Ovary (tissue), 3 donors: ENCODE measurements around the gene FADS1.

Experiments
- EP300 ChIP-seq: sonication (generic); formaldehyde crosslinking; IDR thresholded peaks from one replicate; pipeline ENCODE4 v1.6.1; 2017; ENCODE audit warnings: antibody characterized with exemption
- TF ChIP-seq, protein P1 (sequence below), 3 donors: fragments of 450-650 bp in 2 of 3; fragments of 200-600 bp in 1 of 3; IDR thresholded peaks; one replicate each; pipeline versions ENCODE4 v1.5.1 to v1.8.0; 2016 to 2022; ENCODE audit warnings: antibody characterized with exemption in 3 of 3, mild to moderate bottlenecking in 1 of 3
- donor health status: DM: no; HTN: no; CAD: no.

DNA sequence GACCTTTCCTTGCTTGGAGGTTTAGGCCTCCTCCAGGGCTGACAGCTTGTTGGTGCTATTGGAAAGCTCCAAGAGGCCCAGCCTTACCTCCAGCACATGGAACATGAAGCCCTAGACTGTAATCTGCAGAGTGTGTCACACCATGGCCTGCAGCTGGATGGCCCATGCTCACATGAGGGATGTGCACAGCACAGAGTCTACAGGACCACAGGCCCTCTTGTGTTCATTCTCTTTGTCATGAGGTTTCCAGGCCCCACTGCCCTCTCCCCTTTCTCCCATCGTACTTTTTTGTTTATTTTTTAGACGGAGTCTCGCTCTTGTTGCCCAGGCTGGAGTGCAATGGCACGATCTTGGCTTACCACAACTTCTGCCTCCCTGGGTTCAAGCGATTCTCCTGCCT is 10.0 kb downstream of the FADS1 start:
- TF ChIP-seq, protein P1, sequence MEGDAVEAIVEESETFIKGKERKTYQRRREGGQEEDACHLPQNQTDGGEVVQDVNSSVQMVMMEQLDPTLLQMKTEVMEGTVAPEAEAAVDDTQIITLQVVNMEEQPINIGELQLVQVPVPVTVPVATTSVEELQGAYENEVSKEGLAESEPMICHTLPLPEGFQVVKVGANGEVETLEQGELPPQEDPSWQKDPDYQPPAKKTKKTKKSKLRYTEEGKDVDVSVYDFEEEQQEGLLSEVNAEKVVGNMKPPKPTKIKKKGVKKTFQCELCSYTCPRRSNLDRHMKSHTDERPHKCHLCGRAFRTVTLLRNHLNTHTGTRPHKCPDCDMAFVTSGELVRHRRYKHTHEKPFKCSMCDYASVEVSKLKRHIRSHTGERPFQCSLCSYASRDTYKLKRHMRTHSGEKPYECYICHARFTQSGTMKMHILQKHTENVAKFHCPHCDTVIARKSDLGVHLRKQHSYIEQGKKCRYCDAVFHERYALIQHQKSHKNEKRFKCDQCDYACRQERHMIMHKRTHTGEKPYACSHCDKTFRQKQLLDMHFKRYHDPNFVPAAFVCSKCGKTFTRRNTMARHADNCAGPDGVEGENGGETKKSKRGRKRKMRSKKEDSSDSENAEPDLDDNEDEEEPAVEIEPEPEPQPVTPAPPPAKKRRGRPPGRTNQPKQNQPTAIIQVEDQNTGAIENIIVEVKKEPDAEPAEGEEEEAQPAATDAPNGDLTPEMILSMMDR (IDR thresholded peaks at IDR 0.05) = no peak
- no peak for TF ChIP-seq EP300
